ENCODE results near the gene MAPKAP1.

- no peak for TF ChIP-seq LEF1 (IDR thresholded peaks at IDR 0.05; ENCODE audit: borderline replicate concordance)
- no peak for TF ChIP-seq NFRKB (IDR thresholded peaks at IDR 0.05)
- TF ChIP-seq FOXA1 (IDR thresholded peaks at IDR 0.05): no peak
- TF ChIP-seq SUZ12 (IDR thresholded peaks at IDR 0.05): no peak
- no peak for TF ChIP-seq HDGF (IDR thresholded peaks at IDR 0.05; ENCODE audit: borderline replicate concordance)
- TF ChIP-seq BHLHE40 (IDR thresholded peaks at IDR 0.05; ENCODE audit: borderline replicate concordance): no peak
- no peak for TF ChIP-seq SP1 (IDR thresholded peaks at IDR 0.05)
- no peak for TF ChIP-seq FOXM1 (IDR thresholded peaks at IDR 0.05; ENCODE audit: borderline replicate concordance)
- TF ChIP-seq FOXK2 (IDR thresholded peaks at IDR 0.05): no peak
- TF ChIP-seq ARNT (IDR thresholded peaks at IDR 0.05): no peak
- no peak for TF ChIP-seq L3MBTL2 (conservative IDR thresholded peaks at IDR 0.05)
These were observed 12.5 kb downstream of the MAPKAP1 start for GRCh38 chr9:125694478-125694877.

Measured in HEK293T (cell line).